ENCODE measurements around the gene EDDM13. TPM values are rescaled to one million over a fixed set of nuclear protein-coding genes. Genes with fewer than 3 reads are reported as not detected.
A peak's percentile ranks its signal among the peaks of the same experiment; 100 is the strongest.
"Not testable (repeated sequence)": the region's sequence is repeated elsewhere in the genome, so short reads cannot be mapped to it uniquely, and the experiment has no call there.

EDDM13 gene
- total RNA-seq, 2 experiments from 2014 or later: not detected

DNA sequence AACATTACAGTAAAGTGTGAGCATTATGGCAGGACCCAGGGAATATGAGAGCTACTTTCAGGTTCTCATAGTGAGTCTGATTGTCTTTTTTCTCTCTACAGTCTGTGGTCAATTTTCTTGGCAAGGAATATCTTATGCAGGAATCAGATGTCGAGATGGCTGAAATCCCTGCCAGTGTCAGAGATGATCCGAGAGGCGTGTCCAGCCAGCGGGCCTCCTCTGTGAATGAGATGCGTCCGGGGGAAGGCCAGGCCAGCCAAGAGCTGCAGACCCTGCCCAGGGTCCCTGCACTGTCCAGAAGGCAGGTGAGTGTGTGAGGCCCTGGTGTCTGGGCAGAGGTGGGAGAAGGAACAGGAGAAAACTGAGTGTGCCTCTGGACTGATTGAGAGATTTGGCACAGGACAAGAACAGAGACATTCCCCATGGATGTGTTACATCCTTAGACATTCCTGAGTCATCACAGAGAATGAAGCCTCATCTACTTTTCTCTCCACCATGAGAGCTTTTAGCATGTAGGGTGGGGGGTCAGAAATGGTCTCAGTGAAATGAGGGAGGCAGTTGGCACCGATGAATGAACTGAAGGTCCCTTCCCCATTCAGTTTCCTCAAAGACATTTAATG, 27.3 kb upstream of the EDDM13 start:
- no peak overlapping the region for H3K4me3 ChIP-seq (ENCODE audit: low read length)
- H3K36me3 Mint-ChIP-seq (ENCODE audit: low read depth): no peaks in the 10 kb centered on the region
- H3K4me1 ChIP-seq (ENCODE audit: insufficient read depth, low read length): no peaks in the 10 kb centered on the region
- H3K4me1 Mint-ChIP-seq (ENCODE audit: low read depth): no peaks in the 10 kb centered on the region
- no peaks in the 10 kb centered on the region for H3K36me3 ChIP-seq (ENCODE audit: insufficient read depth, low read length)
- no peaks in the 10 kb centered on the region for H3K27me3 Mint-ChIP-seq
- ChIA-PET POLR2A (no interaction called here), CTCF (no interaction called here)
- intact Hi-C loops (cut with DNase I, micrococcal nuclease): no loop called here
- ATAC-seq (ENCODE audit: poor library complexity): no peak
- no peak overlapping the region for H3K27ac Mint-ChIP-seq
- DNase-seq: no peak
- TF ChIP-seq, protein P1, sequence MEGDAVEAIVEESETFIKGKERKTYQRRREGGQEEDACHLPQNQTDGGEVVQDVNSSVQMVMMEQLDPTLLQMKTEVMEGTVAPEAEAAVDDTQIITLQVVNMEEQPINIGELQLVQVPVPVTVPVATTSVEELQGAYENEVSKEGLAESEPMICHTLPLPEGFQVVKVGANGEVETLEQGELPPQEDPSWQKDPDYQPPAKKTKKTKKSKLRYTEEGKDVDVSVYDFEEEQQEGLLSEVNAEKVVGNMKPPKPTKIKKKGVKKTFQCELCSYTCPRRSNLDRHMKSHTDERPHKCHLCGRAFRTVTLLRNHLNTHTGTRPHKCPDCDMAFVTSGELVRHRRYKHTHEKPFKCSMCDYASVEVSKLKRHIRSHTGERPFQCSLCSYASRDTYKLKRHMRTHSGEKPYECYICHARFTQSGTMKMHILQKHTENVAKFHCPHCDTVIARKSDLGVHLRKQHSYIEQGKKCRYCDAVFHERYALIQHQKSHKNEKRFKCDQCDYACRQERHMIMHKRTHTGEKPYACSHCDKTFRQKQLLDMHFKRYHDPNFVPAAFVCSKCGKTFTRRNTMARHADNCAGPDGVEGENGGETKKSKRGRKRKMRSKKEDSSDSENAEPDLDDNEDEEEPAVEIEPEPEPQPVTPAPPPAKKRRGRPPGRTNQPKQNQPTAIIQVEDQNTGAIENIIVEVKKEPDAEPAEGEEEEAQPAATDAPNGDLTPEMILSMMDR (IDR thresholded peaks at IDR 0.05): no peak
- no peaks in the 10 kb centered on the region for H3K9me3 ChIP-seq (ENCODE audit: control insufficient read depth in 1 of 2, insufficient read depth in 1 of 2, low read length in 2 of 2)
- H3K27me3 ChIP-seq (ENCODE audit: control insufficient read depth in 1 of 2, insufficient read depth in 2 of 2, low read length in 2 of 2): no peaks in the 10 kb centered on the region
- no peaks in the 10 kb centered on the region for H3K9me3 Mint-ChIP-seq
- H3K27ac ChIP-seq (ENCODE audit: low read depth in 1 of 2, low read length in 2 of 2): no peak overlapping the region
- no peak overlapping the region for H3K4me3 Mint-ChIP-seq

DNA sequence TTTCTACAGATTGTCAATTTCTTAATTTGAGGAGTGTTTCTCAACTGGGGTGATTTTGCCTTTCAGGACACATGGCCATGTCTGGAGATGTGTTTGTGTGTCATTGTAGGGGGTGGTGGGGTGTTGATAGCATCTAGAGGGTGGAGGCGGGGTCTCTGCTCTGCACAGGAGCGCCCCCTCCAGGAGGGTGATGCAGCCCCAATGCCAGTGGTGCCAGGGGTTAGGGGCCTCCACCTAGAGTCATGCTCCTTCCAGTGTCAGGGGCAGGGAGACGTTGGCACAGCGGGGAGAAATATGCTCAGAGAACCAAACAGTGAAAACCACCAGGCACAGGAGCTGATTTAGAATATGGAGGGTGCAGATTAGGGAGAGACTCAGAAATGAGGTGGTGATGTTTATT, 26.8 kb upstream of the EDDM13 start:
- H3K9me3 Mint-ChIP-seq; H3K27me3 ChIP-seq (ENCODE audit: control insufficient read depth in 1 of 2, insufficient read depth in 2 of 2, low read length in 2 of 2); POLR2A ChIA-PET; H3K27ac Mint-ChIP-seq; DNase-seq; H3K27ac ChIP-seq (ENCODE audit: low read depth in 1 of 2, low read length in 2 of 2); H3K4me1 ChIP-seq (ENCODE audit: insufficient read depth, low read length); H3K4me3 Mint-ChIP-seq; H3K4me3 ChIP-seq (ENCODE audit: low read length); H3K27me3 Mint-ChIP-seq; CTCF ChIA-PET; intact Hi-C loops (cut with DNase I, micrococcal nuclease); H3K4me1 Mint-ChIP-seq (ENCODE audit: low read depth); H3K36me3 ChIP-seq (ENCODE audit: insufficient read depth, low read length); H3K9me3 ChIP-seq (ENCODE audit: control insufficient read depth in 1 of 2, insufficient read depth in 1 of 2, low read length in 2 of 2); H3K36me3 Mint-ChIP-seq (ENCODE audit: low read depth); ATAC-seq (ENCODE audit: poor library complexity): not testable (repeated sequence)

DNA sequence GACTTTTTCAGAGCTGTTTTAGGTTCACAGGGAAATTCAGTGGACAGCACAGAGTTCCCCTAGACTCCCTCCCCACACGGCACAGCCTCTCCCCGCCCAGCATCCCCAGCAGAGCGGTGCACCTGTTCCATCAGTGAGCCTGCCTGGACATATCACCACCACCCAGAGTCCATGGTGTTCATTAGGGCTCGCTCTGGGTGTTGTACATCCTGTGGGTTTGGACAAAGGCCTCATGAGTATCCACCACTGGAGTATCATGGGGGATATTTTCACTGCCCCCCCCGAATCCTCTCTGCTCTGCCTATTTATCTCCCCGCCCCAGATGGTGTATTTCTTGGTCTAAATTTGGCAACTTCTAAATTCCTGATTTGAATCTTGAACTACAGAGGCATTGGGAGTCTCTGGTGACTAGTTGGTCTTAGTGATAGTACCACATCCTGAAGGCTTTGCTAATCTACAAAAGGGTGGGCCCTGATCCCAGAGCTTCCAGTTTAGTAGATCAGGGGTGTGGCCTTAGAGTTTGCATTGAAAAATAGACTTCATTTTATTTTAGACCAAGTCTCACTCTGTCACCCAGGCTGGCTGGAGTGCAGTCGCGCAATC, 23.7 kb upstream of the EDDM13 start:
- H3K36me3 Mint-ChIP-seq (ENCODE audit: low read depth); H3K9me3 ChIP-seq (ENCODE audit: control insufficient read depth in 1 of 2, insufficient read depth in 1 of 2, low read length in 2 of 2); H3K27ac Mint-ChIP-seq; H3K4me3 Mint-ChIP-seq; H3K27me3 ChIP-seq (ENCODE audit: control insufficient read depth in 1 of 2, insufficient read depth in 2 of 2, low read length in 2 of 2); H3K4me3 ChIP-seq (ENCODE audit: low read length); ATAC-seq (ENCODE audit: poor library complexity); CTCF ChIA-PET; POLR2A ChIA-PET; intact Hi-C loops (cut with DNase I, micrococcal nuclease); H3K27ac ChIP-seq (ENCODE audit: low read depth in 1 of 2, low read length in 2 of 2); H3K36me3 ChIP-seq (ENCODE audit: insufficient read depth, low read length); DNase-seq; H3K4me1 ChIP-seq (ENCODE audit: insufficient read depth, low read length); H3K9me3 Mint-ChIP-seq; H3K4me1 Mint-ChIP-seq (ENCODE audit: low read depth); H3K27me3 Mint-ChIP-seq: not testable (repeated sequence)

DNA sequence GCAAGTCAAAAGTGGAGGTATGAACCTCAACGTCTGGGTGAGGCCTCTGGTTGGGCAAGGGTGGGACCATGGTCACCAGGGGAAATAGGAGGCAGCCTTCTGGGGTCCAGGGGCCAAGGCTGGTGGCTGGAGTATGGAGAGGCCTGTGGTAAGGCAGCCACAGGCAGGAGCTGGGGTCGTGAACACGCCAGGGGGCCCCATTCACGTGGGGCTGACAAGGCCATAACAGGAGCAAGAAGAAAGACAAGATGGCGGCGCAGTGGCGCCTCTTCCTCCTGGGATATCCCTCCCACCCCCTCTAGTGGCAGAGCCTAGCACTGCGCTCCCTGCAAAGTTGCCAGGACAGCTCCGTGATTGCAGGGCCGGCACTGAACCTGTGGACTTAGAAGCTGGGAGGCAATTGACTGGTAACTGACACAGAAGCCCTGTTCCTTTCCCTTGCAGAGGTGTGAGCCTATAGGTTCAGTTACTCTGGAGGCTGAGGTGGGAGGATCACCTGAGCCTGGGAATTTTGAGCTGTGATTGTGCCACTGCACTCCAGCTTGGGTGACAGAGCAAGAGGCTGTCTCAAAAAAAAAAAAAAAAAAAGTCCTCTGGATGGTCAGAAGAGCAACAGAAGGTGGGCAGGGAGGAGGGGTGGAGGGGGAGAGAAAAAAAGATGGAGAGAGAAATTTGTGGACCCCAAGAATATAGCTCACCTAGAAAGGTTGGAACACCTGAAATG, 19.7 kb upstream of the EDDM13 start:
- no peaks in the 10 kb centered on the region for H3K9me3 Mint-ChIP-seq
- no peak overlapping the region for H3K27ac ChIP-seq (ENCODE audit: low read depth in 1 of 2, low read length in 2 of 2)
- ATAC-seq (ENCODE audit: poor library complexity) (peak; percentile 80), DNase-seq (peak; percentile 43 to 79 (median 60))
- H3K9me3 ChIP-seq (ENCODE audit: control insufficient read depth in 1 of 2, insufficient read depth in 1 of 2, low read length in 2 of 2): peaks cover 0 to 6% of the 10 kb centered on the region in 2 experiments
- TF ChIP-seq, protein P1 (IDR thresholded peaks at IDR 0.05): peak; percentile 58
- no peak overlapping the region for H3K4me3 ChIP-seq (ENCODE audit: low read length)
- no peaks in the 10 kb centered on the region for H3K27me3 Mint-ChIP-seq
- peaks cover 3% of the 10 kb centered on the region for H3K4me1 ChIP-seq (ENCODE audit: insufficient read depth, low read length)
- no peaks in the 10 kb centered on the region for H3K4me1 Mint-ChIP-seq (ENCODE audit: low read depth)
- H3K27ac Mint-ChIP-seq: no peak overlapping the region
- H3K36me3 ChIP-seq (ENCODE audit: insufficient read depth, low read length): no peaks in the 10 kb centered on the region
- H3K27me3 ChIP-seq (ENCODE audit: control insufficient read depth in 1 of 2, insufficient read depth in 2 of 2, low read length in 2 of 2): no peaks in the 10 kb centered on the region
- no peaks in the 10 kb centered on the region for H3K36me3 Mint-ChIP-seq (ENCODE audit: low read depth)
- H3K4me3 Mint-ChIP-seq: no peak overlapping the region
- POLR2A ChIA-PET: interaction anchor here (0.5 to 1.2 kb wide), 2 partner anchors 61 to 81 kb away, joined by 3 to 5 read pairs; no protein-coding TSS in a partner anchor
- CTCF ChIA-PET: interaction anchor here (0.6 to 3.8 kb wide), 6 partner anchors 63 to 186 kb away, joined by 3 to 17 read pairs (median 4); no protein-coding TSS in a partner anchor
- intact Hi-C loops (cut with DNase I, micrococcal nuclease): loop anchor here (1.0 to 5.0 kb wide), 5 partner anchors 79 to 844 kb away; no protein-coding TSS in a partner anchor
